Calu3 (cell line): ENCODE measurements around the gene SEMA3B. TPM values are rescaled to one million over a fixed set of nuclear protein-coding genes. Genes with fewer than 3 reads are reported as not detected.

Source experiments
- BruUV-seq: library from RNA; stranded (reverse); fragments of 400-500 nt; replicated peaks from 2 replicates; lab custom pipeline; 2021; lab: Mats Ljungman, UMichigan
- CTCF ChIA-PET: fragments of 300-600 bp; sonication (Branson Sonifier 250); formaldehyde crosslinking; loops from one replicate; lab custom pipeline; 2022; ENCODE audit warnings: antibody characterized with exemption; lab: Charles Lee
- DNase-seq: peaks from one replicate; pipeline ENCODE4 v3.0.0; 2022
- H3K27ac Mint-ChIP-seq: one replicate; pipeline ENCODE4 v1.8.0; 2022; ENCODE audit warnings: mixed read lengths; ENCODE audit not compliant: unreplicated experiment
- H3K27me3 Mint-ChIP-seq: one replicate; pipeline ENCODE4 v1.8.0; 2022; ENCODE audit warnings: mixed read lengths; ENCODE audit not compliant: unreplicated experiment
- H3K36me3 Mint-ChIP-seq: one replicate; pipeline ENCODE4 v1.8.0; 2022; ENCODE audit warnings: mild to moderate bottlenecking, moderate library complexity, mixed read lengths; ENCODE audit not compliant: insufficient read depth, unreplicated experiment
- H3K4me1 Mint-ChIP-seq: one replicate; pipeline ENCODE4 v1.8.0; 2022; ENCODE audit warnings: mild to moderate bottlenecking, low read depth, mixed read lengths; ENCODE audit not compliant: unreplicated experiment
- H3K4me3 Mint-ChIP-seq: one replicate; pipeline ENCODE4 v1.8.0; 2022; ENCODE audit warnings: mild to moderate bottlenecking, low read depth, moderate library complexity, mixed read lengths; ENCODE audit not compliant: unreplicated experiment
- H3K9me3 Mint-ChIP-seq: one replicate; pipeline ENCODE4 v1.8.0; 2022; ENCODE audit warnings: low read depth, mixed read lengths; ENCODE audit not compliant: unreplicated experiment
- CTCF ChIP-seq: fragments of 200-600 bp; IDR thresholded peaks from one replicate; pipeline ENCODE4 v1.8.0; 2022; ENCODE audit warnings: antibody characterized with exemption; ENCODE audit not compliant: unreplicated experiment
- intact Hi-C: fragments of 100-400 bp; cut with micrococcal nuclease; formaldehyde crosslinking; loops from one replicate; pipeline ENCODE4 v1.10.0; 2022; ENCODE audit not compliant: unreplicated experiment
- total RNA-seq: library from RNA; stranded (reverse); gene quantifications from 2 replicates; pipeline ENCODE4 v1.2.3, GENCODE V29; 2022

SEMA3B gene
- total RNA-seq, 1 experiment from 2014 or later = 20.3 TPM

GRCh38 chr3:50235716-50236483 lies 33.0 kb upstream of the SEMA3B start, which contains the start of gene GNAI2:
TSS of gene GNAI2 (plus strand) at chr3:50236204. CDS start at chr3:50236336, 132 bp downstream.
- peaks cover 20% of the 10 kb centered on the region for H3K4me1 Mint-ChIP-seq

GRCh38 chr3:50236484-50237132 lies 32.3 kb upstream of the SEMA3B start:
- Mint-ChIP-seq H3K27ac (peak overlapping the region; percentile 90), H3K4me1 (peaks cover 16% of the 10 kb centered on the region), H3K9me3 (no peaks in the 10 kb centered on the region), H3K27me3 (no peaks in the 10 kb centered on the region), H3K36me3 (peaks cover 42% of the 10 kb centered on the region), H3K4me3 (peak overlapping the region; percentile 86)
- CTCF ChIA-PET = interaction anchor here (1.9 kb wide), 1 partner anchor 10 kb away, joined by 13 read pairs; no protein-coding TSS in a partner anchor
- TF ChIP-seq CTCF = no peak
- DNase-seq = no peak
- intact Hi-C loops = no loop called here
- TSS peak; percentile 70 for BruUV-seq

More at GRCh38 chr3:50235716-50236483, 33.0 kb upstream of the SEMA3B start, which contains the start of gene GNAI2:
- peak; percentile 98 for DNase-seq
- BruUV-seq = no TSS peak
- H3K27me3 Mint-ChIP-seq = no peaks in the 10 kb centered on the region
- intact Hi-C loops = loop anchor here (2.0 kb wide), 1 partner anchor 55 kb away; no protein-coding TSS in a partner anchor
- no peak for TF ChIP-seq CTCF
- H3K4me3 Mint-ChIP-seq = peak within 1 kb of the TSS; percentile 86
- H3K36me3 Mint-ChIP-seq = peaks cover 42% of the 10 kb centered on the region
- CTCF ChIA-PET = interaction anchor here (0.7 to 1.9 kb wide), 10 partner anchors 9 to 100 kb away, joined by 3 to 13 read pairs (median 4); partner anchors contain the start of gene SEMA3B
- H3K9me3 Mint-ChIP-seq = no peaks in the 10 kb centered on the region
- H3K27ac Mint-ChIP-seq = peak within 1 kb of the TSS; percentile 90

GRCh38 chr3:50237133-50237651 lies 31.8 kb upstream of the SEMA3B start:
- Mint-ChIP-seq H3K4me1 (peaks cover 16% of the 10 kb centered on the region), H3K4me3 (peak overlapping the region; percentile 86), H3K9me3 (no peaks in the 10 kb centered on the region), H3K27me3 (no peaks in the 10 kb centered on the region), H3K36me3 (peaks cover 42% of the 10 kb centered on the region), H3K27ac (peak overlapping the region; percentile 90)
- intact Hi-C loops = no loop called here
- no TSS peak for BruUV-seq
- CTCF ChIA-PET = interaction anchor here (1.7 kb wide), 1 partner anchor 11 kb away, joined by 7 read pairs; no protein-coding TSS in a partner anchor
- no peak for TF ChIP-seq CTCF
- no peak for DNase-seq
